Measurements from ENCODE around the gene SSR1. TPM values are rescaled to one million over a fixed set of nuclear protein-coding genes. Genes with fewer than 3 reads are reported as not detected.

SSR1 gene
- total and polyA plus RNA-seq, 9 of the 15 experiments (the other 6 are each of a cell fraction or from before 2014, with no cell fraction given) = 87.7 to 220 (median 144) TPM

DNA sequence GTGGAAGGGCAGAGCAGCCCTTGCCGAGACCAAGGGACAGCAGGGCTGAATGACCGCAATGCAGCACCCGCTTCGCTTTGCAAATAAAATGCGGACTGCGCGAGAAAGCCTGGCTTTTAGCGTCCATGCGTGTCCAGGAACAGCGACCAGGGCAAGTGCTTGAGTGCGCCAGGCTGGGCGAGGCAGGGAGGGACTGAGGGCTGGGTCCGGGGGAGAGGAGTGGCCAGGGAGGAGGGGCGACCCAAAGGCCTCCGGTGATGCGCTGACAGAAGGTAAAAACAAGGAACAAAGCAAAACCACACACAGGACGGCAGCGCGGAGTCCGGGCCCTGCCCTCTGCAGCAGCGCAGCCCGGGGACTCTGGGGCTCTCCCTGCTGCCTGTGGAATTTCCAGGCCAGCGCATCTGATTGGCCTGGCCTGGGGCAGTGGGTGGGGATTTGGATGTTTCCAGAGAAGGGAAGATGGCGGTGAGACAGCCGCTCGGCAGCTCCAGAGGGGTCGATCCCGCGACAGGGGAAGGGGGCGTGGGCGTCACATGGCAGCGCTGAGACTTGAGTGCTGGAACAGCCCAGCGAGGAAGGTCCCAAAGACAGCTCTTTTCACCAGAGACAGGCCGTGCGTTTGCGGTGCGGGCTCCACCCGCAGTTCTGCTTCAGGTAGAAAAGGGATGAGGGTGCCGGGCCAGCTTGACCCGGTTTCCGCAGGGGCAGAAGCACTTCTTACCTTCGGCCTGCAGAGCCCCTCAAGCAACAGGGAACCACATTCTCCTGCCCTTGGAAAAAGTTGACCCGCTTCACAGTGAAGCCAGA is 51.8 kb downstream of the SSR1 start (continued):
- TF ChIP-seq YY1 (IDR thresholded peaks at IDR 0.05; ENCODE audit: borderline replicate concordance in 1 of 3, control insufficient read depth in 1 of 3, extremely low read depth in 1 of 3, insufficient read depth in 3 of 3, insufficient read length in 1 of 3, insufficient replicate concordance in 2 of 3, low read depth in 1 of 3, low read length in 2 of 3) (peak; percentile 20 to 87 (median 82)), ZNF436 (CRISPR knock-in tag; IDR thresholded peaks at IDR 0.05) (no peak), CHD4 (IDR thresholded peaks at IDR 0.05; ENCODE audit: insufficient read depth, insufficient replicate concordance, low read depth, low read length, poor library complexity, severe bottlenecking) (no peak), PCBP2 (IDR thresholded peaks at IDR 0.05; ENCODE audit: low read depth, low read length, poor library complexity, severe bottlenecking) (no peak), ELF2 (CRISPR knock-in tag; IDR thresholded peaks at IDR 0.05) (no peak), HEY1 (CRISPR knock-in tag; IDR thresholded peaks at IDR 0.05; ENCODE audit: borderline replicate concordance) (no peak), MAFK (IDR thresholded peaks at IDR 0.05; ENCODE audit: low read length) (no peak), CSDE1 (IDR thresholded peaks at IDR 0.05) (no peak), HDAC8 (tag; IDR thresholded peaks at IDR 0.05) (no peak), LARP7 (IDR thresholded peaks at IDR 0.05) (no peak), ERF (CRISPR knock-in tag; IDR thresholded peaks at IDR 0.05) (no peak), THRAP3 (IDR thresholded peaks at IDR 0.05; ENCODE audit: borderline replicate concordance) (no peak), ZNF174 (CRISPR knock-in tag; IDR thresholded peaks at IDR 0.05) (no peak), ZNF232 (CRISPR knock-in tag; IDR thresholded peaks at IDR 0.05) (no peak), ZNF444 (CRISPR knock-in tag; IDR thresholded peaks at IDR 0.05) (no peak), CBX5 (IDR thresholded peaks at IDR 0.05; ENCODE audit: borderline replicate concordance, low read depth) (no peak), TGIF2 (CRISPR knock-in tag; IDR thresholded peaks at IDR 0.05) (no peak), ZBTB17 (CRISPR knock-in tag; IDR thresholded peaks at IDR 0.05) (no peak; the same call in 1 of the 2 replicates)
- TF ChIP-seq, protein P1, sequence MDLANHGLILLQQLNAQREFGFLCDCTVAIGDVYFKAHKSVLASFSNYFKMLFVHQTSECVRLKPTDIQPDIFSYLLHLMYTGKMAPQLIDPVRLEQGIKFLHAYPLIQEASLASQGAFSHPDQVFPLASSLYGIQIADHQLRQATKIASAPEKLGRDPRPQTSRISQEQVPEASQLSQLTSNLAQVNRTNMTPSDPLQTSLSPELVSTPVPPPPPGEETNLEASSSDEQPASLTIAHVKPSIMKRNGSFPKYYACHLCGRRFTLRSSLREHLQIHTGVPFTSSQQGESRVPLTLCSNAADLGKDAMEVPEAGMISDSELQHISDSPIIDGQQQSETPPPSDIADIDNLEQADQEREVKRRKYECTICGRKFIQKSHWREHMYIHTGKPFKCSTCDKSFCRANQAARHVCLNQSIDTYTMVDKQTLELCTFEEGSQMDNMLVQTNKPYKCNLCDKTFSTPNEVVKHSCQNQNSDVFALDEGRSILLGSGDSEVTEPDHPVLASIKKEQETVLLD (IDR thresholded peaks at IDR 0.05) = no peak
- TF ChIP-seq, protein P2, sequence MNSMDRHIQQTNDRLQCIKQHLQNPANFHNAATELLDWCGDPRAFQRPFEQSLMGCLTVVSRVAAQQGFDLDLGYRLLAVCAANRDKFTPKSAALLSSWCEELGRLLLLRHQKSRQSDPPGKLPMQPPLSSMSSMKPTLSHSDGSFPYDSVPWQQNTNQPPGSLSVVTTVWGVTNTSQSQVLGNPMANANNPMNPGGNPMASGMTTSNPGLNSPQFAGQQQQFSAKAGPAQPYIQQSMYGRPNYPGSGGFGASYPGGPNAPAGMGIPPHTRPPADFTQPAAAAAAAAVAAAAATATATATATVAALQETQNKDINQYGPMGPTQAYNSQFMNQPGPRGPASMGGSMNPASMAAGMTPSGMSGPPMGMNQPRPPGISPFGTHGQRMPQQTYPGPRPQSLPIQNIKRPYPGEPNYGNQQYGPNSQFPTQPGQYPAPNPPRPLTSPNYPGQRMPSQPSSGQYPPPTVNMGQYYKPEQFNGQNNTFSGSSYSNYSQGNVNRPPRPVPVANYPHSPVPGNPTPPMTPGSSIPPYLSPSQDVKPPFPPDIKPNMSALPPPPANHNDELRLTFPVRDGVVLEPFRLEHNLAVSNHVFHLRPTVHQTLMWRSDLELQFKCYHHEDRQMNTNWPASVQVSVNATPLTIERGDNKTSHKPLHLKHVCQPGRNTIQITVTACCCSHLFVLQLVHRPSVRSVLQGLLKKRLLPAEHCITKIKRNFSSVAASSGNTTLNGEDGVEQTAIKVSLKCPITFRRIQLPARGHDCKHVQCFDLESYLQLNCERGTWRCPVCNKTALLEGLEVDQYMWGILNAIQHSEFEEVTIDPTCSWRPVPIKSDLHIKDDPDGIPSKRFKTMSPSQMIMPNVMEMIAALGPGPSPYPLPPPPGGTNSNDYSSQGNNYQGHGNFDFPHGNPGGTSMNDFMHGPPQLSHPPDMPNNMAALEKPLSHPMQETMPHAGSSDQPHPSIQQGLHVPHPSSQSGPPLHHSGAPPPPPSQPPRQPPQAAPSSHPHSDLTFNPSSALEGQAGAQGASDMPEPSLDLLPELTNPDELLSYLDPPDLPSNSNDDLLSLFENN (IDR thresholded peaks at IDR 0.05; ENCODE audit: low read depth in 2 of 2, low read length in 2 of 2) = no peak
- TF ChIP-seq, protein P3, sequence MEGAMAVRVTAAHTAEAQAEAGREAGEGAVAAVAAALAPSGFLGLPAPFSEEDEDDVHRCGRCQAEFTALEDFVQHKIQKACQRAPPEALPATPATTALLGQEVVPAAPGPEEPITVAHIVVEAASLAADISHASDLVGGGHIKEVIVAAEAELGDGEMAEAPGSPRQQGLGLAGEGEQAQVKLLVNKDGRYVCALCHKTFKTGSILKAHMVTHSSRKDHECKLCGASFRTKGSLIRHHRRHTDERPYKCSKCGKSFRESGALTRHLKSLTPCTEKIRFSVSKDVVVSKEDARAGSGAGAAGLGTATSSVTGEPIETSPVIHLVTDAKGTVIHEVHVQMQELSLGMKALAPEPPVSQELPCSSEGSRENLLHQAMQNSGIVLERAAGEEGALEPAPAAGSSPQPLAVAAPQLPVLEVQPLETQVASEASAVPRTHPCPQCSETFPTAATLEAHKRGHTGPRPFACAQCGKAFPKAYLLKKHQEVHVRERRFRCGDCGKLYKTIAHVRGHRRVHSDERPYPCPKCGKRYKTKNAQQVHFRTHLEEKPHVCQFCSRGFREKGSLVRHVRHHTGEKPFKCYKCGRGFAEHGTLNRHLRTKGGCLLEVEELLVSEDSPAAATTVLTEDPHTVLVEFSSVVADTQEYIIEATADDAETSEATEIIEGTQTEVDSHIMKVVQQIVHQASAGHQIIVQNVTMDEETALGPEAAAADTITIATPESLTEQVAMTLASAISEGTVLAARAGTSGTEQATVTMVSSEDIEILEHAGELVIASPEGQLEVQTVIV (CRISPR knock-in tag; IDR thresholded peaks at IDR 0.05; ENCODE audit: borderline replicate concordance) = no peak
